ENCODE measurements around the gene IQCF2. TPM values are rescaled to one million over a fixed set of nuclear protein-coding genes. Genes with fewer than 3 reads are reported as not detected.
A peak's percentile ranks its signal among the peaks of the same experiment; 100 is the strongest.
"Not testable (repeated sequence)": the region's sequence is repeated elsewhere in the genome, so short reads cannot be mapped to it uniquely, and the experiment has no call there.

IQCF2 gene
- total RNA-seq, 2 donors from 2014 or later: not detected

DNA sequence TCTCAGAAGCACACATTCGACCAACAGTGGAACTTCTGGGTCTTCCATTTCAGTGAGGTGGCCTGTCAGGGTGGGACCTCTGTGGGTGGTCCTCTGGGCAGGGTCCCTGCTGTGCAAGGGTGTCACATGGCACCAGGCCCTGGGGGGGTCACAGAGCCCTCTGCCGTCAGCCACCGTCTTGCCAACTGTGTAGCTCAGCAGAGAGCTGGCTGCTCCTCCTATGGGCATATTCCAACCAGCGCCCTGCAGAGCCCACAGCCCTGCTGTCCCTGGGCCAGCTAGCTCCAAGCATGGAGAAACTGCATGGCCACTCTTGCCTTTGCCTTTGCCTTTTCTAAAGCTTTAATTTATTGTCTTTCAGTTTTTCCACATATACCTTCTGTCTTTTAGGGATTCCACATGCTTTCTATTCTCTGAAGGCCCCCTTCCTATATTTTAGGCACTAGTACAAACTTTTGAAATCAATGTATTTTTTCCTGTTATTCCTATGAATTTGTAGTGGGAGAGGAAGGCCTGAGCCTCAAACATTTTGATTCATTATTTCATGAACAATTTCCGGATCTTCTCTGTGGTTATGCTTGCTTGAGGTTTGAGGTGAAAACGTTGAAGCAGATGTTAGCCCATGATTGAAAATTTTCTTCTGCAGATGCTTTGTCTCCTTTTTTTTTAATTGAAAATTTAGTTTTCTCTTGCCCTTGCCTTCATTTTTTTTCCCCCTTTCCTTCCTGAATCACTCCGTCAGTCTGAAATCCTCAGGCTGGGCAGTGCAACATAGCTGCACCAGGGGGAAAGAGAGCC is 30.0 kb downstream of the IQCF2 start:
- ATAC-seq (peak in 1 of 2 donors; percentile 32), DNase-seq (ENCODE audit: low spot score) (no peak)
- H3K36me3 Mint-ChIP-seq: no peaks in the 10 kb centered on the region
- no peak overlapping the region for H3K27ac Mint-ChIP-seq
- H3K27me3 Mint-ChIP-seq: peaks cover 17 to 24% of the 10 kb centered on the region in 2 donors
- no peaks in the 10 kb centered on the region for H3K9me3 Mint-ChIP-seq
- H3K4me3 Mint-ChIP-seq: no peak overlapping the region
- peaks cover 10 to 12% of the 10 kb centered on the region in 2 donors for H3K4me1 Mint-ChIP-seq (ENCODE audit: low read depth in 2 of 2)

DNA sequence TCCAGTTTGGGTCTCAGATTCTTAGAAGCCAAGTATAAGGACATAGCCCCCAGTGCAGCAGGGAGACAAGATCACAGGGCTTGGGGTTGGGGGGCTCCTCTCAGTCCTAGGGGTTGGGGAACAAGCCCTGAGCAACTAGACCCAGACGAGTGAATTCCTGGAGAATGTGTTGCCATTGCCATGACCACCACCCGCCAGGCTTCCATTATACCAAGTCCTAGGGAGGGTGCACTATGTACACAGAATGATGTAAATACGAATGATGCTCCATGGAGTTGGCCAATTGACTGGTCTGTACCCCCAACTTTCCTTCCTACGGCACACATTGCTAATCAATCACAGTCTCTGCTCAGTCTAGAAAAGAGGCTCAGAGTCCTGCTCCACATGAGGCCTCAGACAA is 33.0 kb downstream of the IQCF2 start:
- DNase-seq (ENCODE audit: low spot score) (no peak), ATAC-seq (no peak)
- H3K4me3 Mint-ChIP-seq: no peak overlapping the region
- no peaks in the 10 kb centered on the region for H3K36me3 Mint-ChIP-seq
- no peaks in the 10 kb centered on the region for H3K9me3 Mint-ChIP-seq
- H3K27me3 Mint-ChIP-seq: peaks cover 34 to 41% of the 10 kb centered on the region in 2 donors
- H3K4me1 Mint-ChIP-seq (ENCODE audit: low read depth in 2 of 2): peaks cover 10 to 12% of the 10 kb centered on the region in 2 donors
- H3K27ac Mint-ChIP-seq: no peak overlapping the region

DNA sequence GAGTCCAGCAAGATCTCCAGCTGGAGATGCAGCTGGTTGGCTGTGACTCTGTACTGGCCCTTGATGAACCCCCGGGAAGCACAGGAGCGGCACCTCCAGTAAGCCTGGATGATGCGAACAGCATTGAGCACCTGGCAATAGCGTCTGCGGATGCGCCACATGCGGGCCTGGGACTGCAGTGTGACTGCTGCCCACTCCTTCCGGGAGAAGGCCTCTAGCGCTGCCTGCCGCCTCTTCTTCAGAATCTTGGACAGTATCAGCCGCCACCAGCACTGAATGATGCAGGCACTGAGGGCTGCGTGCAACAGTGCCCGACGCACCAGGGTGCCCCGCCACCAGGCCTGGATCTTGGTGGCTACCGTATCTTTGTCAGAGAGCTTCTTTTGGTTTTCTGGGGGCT is 33.5 kb downstream of the IQCF2 start:
- Mint-ChIP-seq H3K4me3 (no peak overlapping the region), H3K27ac (no peak overlapping the region)

DNA sequence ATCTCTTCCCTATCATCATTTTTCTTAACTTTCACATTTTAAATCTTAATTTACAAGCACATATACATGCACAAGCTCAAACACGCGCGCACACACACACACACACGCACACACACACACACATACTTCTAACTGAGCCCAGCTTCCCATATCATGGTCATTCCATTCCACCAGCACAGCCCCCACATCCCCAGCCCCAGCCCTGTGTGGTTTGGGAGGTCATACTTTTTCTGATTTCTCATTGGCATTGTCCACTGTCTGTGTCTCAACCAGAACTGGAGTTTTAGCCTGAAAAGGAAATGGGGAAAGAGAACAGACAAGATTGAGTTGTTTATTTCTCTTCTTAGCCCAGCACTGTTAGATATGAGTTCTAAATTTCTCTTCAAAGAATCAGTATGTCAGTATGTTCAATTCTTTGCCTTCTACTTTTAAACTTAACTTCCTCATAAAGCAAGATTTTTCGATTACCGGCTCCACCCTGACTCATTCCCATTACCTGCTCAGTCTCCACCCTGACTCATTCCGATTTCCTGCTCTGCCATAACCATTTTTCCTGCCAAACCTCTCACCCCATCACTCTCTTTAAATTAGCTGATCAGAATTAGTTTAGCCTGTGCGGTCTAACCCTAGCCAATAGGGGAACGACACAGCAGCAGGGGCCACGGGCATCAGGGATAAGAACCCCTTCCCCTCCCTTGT is 35.3 kb downstream of the IQCF2 start:
- no peak overlapping the region for H3K4me3 Mint-ChIP-seq
- no peaks in the 10 kb centered on the region for H3K9me3 Mint-ChIP-seq
- H3K27me3 Mint-ChIP-seq: peaks cover 38 to 52% of the 10 kb centered on the region in 2 donors
- ATAC-seq: no peak
- no peak for DNase-seq (ENCODE audit: low spot score)
- H3K27ac Mint-ChIP-seq: no peak overlapping the region
- peaks cover 3 to 6% of the 10 kb centered on the region in 2 donors for H3K4me1 Mint-ChIP-seq (ENCODE audit: low read depth in 2 of 2)
- H3K36me3 Mint-ChIP-seq: no peaks in the 10 kb centered on the region

More for the DNA sequence above, 33.5 kb downstream of the IQCF2 start:
- no peak for ATAC-seq
- Mint-ChIP-seq H3K4me1 (ENCODE audit: low read depth in 2 of 2) (peaks cover 10 to 12% of the 10 kb centered on the region in 2 donors), H3K9me3 (no peaks in the 10 kb centered on the region), H3K27me3 (peaks cover 35 to 40% of the 10 kb centered on the region in 2 donors), H3K36me3 (no peaks in the 10 kb centered on the region)
- DNase-seq (ENCODE audit: low spot score): no peak

DNA sequence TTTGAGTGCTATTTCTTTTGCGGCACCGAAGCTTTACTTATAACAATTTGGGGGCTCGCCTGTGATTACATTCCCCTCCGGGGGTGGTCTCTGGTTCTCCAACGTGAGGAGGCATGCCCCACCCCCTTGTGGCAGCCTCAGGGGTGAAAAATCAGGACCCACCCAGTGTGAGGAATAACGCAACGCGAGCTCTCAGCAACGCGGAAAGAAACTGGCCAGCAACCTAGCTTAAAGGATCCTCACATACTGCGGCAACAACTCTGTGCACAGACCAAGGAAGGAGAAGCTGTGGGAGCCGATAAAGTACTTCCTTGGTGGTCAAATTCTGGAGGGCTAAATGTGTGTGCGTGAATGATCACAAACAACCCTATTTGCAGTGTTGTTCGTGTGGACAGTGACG is 36.0 kb downstream of the IQCF2 start:
- Mint-ChIP-seq H3K9me3 (no peaks in the 10 kb centered on the region), H3K27ac (no peak overlapping the region), H3K36me3 (no peaks in the 10 kb centered on the region), H3K4me1 (ENCODE audit: low read depth in 2 of 2) (no peaks in the 10 kb centered on the region), H3K4me3 (no peak overlapping the region), H3K27me3 (peaks cover 34 to 59% of the 10 kb centered on the region in 2 donors)
- ATAC-seq: no peak
- DNase-seq (ENCODE audit: low spot score): no peak

DNA sequence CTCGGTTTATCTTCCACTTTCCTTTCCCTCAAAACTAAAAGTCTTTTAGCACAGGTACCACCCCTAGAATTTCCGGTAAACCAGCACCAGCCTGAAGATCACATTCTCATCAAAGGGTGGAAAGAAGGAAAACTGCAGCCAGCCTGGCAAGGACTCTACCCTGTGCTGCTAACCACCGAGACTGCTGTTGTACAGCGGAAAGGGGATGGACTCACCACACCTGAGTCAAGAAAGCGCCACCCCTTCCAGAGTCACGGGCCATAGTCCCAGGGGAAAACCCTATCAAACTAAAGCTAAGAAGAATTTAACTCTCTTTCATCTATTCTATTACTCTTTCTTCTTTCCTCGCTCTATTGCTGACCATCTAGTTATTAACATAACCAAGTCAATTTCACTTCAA is 38.6 kb downstream of the IQCF2 start:
- not testable (repeated sequence) for DNase-seq (ENCODE audit: low spot score)
- peaks cover 41 to 74% of the 10 kb centered on the region in 2 donors for H3K27me3 Mint-ChIP-seq

DNA sequence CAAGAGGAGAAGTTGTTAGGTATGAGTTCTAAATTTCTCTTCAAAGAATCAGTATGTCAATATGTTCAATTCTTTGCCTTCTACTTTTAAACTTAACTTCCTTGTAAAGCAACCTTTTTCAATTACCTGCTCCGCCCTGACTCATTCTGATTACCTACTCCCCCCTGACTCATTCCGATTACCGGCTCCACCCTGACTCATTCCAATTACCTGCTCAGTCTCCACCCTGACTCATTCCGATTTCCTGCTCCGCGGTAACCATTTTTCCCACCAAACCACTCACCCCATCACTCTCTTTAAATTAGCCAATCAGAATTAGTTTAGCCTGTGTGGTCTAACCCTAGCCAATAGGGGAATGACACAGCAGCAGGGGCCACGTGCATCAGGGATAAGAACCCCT is 40.9 kb downstream of the IQCF2 start:
- Mint-ChIP-seq H3K27ac (peak overlapping the region in 1 of 2 donors; percentile 9), H3K27me3 (peaks cover 31 to 59% of the 10 kb centered on the region in 2 donors)
- not testable (repeated sequence) for H3K4me3 Mint-ChIP-seq; DNase-seq (ENCODE audit: low spot score); H3K4me1 Mint-ChIP-seq (ENCODE audit: low read depth in 2 of 2); H3K9me3 Mint-ChIP-seq; ATAC-seq; H3K36me3 Mint-ChIP-seq

More for the DNA sequence above, 38.6 kb downstream of the IQCF2 start:
- not testable (repeated sequence) for H3K27ac Mint-ChIP-seq; H3K4me3 Mint-ChIP-seq; ATAC-seq; H3K36me3 Mint-ChIP-seq; H3K4me1 Mint-ChIP-seq (ENCODE audit: low read depth in 2 of 2); H3K9me3 Mint-ChIP-seq

DNA sequence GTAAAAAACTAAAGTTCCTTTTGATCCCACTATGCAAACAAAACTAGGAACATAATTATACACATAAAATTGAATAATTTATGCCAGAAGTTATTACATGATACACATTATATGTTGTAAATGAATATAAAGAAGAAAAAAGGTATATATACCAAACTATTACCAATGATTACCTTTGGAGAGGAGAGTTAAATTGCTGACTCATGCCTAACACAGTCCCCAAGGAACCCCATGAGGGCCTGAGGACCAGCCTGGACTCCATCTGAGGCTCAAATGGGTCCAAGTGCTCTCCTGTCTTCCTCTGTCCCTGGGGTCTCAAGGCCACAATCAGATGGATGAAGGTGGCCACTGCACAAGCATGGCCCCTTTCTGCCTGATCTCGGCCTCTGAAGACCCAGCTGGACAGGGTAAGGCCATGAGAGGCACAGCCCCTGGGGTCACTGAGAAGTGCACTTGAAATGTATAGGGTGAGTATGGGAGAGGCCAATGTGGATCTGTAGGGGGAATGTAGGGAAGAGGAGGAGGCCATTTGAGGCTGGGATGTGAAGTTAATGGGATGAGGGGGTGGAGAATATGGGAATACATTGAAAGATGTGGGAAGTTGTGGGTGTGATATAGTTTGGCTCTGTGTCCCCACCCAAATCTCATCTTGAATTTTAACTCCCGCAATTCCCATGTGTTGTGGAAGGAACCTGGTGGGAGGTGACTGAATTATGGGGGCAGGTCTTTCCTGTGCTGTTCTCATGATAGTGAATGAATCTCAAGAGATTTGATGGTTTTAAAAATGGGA is 42.8 kb downstream of the IQCF2 start:
- peaks cover 13% of the 10 kb centered on the region for H3K36me3 Mint-ChIP-seq
- H3K4me1 Mint-ChIP-seq (ENCODE audit: low read depth in 2 of 2): no peaks in the 10 kb centered on the region
- H3K9me3 Mint-ChIP-seq: no peaks in the 10 kb centered on the region
- DNase-seq (ENCODE audit: low spot score) (no peak), ATAC-seq (no peak)
- no peak overlapping the region for H3K27ac Mint-ChIP-seq
- H3K4me3 Mint-ChIP-seq: no peak overlapping the region
- peaks cover 29 to 61% of the 10 kb centered on the region in 2 donors for H3K27me3 Mint-ChIP-seq

DNA sequence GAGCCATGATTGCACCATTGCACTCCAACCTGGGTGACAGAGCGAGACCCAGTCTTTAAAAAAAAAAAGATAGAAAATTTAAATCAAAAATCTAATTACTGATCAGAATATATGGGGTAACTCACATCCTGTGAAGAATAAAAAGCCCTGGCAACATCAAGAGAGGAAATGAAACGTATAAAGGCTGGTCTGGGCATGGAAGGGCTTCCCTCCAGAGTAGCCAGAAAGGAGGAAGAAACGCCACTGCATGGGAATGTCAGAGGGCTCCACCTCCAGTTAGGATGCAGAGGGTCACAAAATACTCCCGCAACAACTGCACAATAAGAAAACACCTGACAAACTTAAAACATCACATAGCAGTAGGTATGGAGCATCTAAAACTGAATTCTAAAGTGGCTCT is 46.6 kb downstream of the IQCF2 start:
- no peaks in the 10 kb centered on the region for H3K9me3 Mint-ChIP-seq
- no peaks in the 10 kb centered on the region for H3K4me1 Mint-ChIP-seq (ENCODE audit: low read depth in 2 of 2)
- no peak overlapping the region for H3K27ac Mint-ChIP-seq
- H3K36me3 Mint-ChIP-seq: peaks cover 13% of the 10 kb centered on the region
- H3K27me3 Mint-ChIP-seq: peaks cover 19 to 29% of the 10 kb centered on the region in 2 donors
- ATAC-seq (no peak), DNase-seq (ENCODE audit: low spot score) (no peak)
- no peak overlapping the region for H3K4me3 Mint-ChIP-seq

Other genes starting within 250 kb of the IQCF2 start
- gene TEX264, start 190.4 kb upstream of the IQCF2 start, total RNA-seq: 10 to 100 TPM; 27.0 to 31.9 TPM
- 1 to 10 TPM in 1 of 2 donors, under 1 TPM in 1; 0.90 to 1.0 TPM for gene GRM2, start 154.5 kb upstream of the IQCF2 start, total RNA-seq
- not detected for gene IQCF6, start 82.4 kb upstream of the IQCF2 start, total RNA-seq
- not detected for gene IQCF5, start 14.0 kb downstream of the IQCF2 start, total RNA-seq
- gene IQCF1, start 41.7 kb downstream of the IQCF2 start, total RNA-seq: not detected
- 10 to 100 TPM; 46.4 to 78.1 TPM for gene RRP9, start 80.3 kb downstream of the IQCF2 start, total RNA-seq
- 10 to 100 TPM in 1 of 2 donors, 1 to 10 TPM in 1; 3.7 to 11.9 TPM for gene PARP3, start 80.7 kb downstream of the IQCF2 start, total RNA-seq
- not detected for gene GPR62, start 93.8 kb downstream of the IQCF2 start, total RNA-seq
- gene PCBP4, start 105.8 kb downstream of the IQCF2 start, total RNA-seq: 1 to 10 TPM; 7.9 to 8.4 TPM
- 10 to 100 TPM; 28.0 to 33.2 TPM for gene ABHD14B, start 112.4 kb downstream of the IQCF2 start, total RNA-seq
- gene ABHD14A, start 113.4 kb downstream of the IQCF2 start, total RNA-seq: 10 to 100 TPM in 1 of 2 donors, 1 to 10 TPM in 1; 8.7 to 13.1 TPM
- gene ACY1, start 121.9 kb downstream of the IQCF2 start, total RNA-seq: 10 to 100 TPM; 22.4 to 42.6 TPM
- gene RPL29, start 134.3 kb downstream of the IQCF2 start, total RNA-seq: 100 to 1,000 TPM; 598 to 910 TPM
- gene DUSP7, start 195.0 kb downstream of the IQCF2 start, total RNA-seq: 10 to 100 TPM; 19.4 to 31.0 TPM

All from natural killer cell treated with Interleukin-12 subunit alpha and Interleukin-12 subunit beta and Interleukin-15 and Interleukin-18, amount 100 ng/mL, for 72 hours (primary cell).